HEK293 (cell line): ENCODE results near the gene HMG20A.

ENCODE experiments used
- CTCF ChIP-seq: fragments of 450-650 bp; formaldehyde crosslinking; IDR thresholded peaks from 2 replicates; pipeline ENCODE4 v1.5.1; 2016; ENCODE audit warnings: missing biosample characterization, missing genetic modification characterization
- GLIS1 ChIP-seq: fragments of 450-650 bp; formaldehyde crosslinking; IDR thresholded peaks from 2 replicates; pipeline ENCODE4 v1.5.1; 2016; ENCODE audit warnings: missing biosample characterization, missing genetic modification characterization
- GLIS2 ChIP-seq: fragments of 450-650 bp; formaldehyde crosslinking; IDR thresholded peaks from 2 replicates; pipeline ENCODE4 v1.5.1; 2016; ENCODE audit warnings: missing biosample characterization, missing genetic modification characterization
- ZNF10 ChIP-seq: fragments of 450-650 bp; formaldehyde crosslinking; IDR thresholded peaks from 2 replicates; pipeline ENCODE4 v1.5.1; 2017; ENCODE audit warnings: missing biosample characterization, missing genetic modification characterization
- ZNF2 ChIP-seq: fragments of 450-650 bp; formaldehyde crosslinking; IDR thresholded peaks from 2 replicates; pipeline ENCODE4 v1.5.1; 2016; ENCODE audit warnings: missing biosample characterization, missing genetic modification characterization
- ZNF23 ChIP-seq: fragments of 450-650 bp; formaldehyde crosslinking; IDR thresholded peaks from 2 replicates; pipeline ENCODE4 v1.5.1; 2016; ENCODE audit warnings: missing biosample characterization, missing genetic modification characterization, borderline replicate concordance
- ZNF311 ChIP-seq: fragments of 450-650 bp; formaldehyde crosslinking; IDR thresholded peaks from 2 replicates; pipeline ENCODE4 v1.5.1; 2017; ENCODE audit warnings: missing biosample characterization, missing genetic modification characterization, borderline replicate concordance
- ZNF354C ChIP-seq: fragments of 450-650 bp; formaldehyde crosslinking; IDR thresholded peaks from 2 replicates; pipeline ENCODE4 v1.5.1; 2016; ENCODE audit warnings: missing biosample characterization, missing genetic modification characterization, low read depth, borderline replicate concordance
- ZNF426 ChIP-seq: fragments of 450-650 bp; formaldehyde crosslinking; IDR thresholded peaks from 2 replicates; pipeline ENCODE4 v1.5.1; 2017; ENCODE audit warnings: missing biosample characterization, missing genetic modification characterization, mild to moderate bottlenecking, inconsistent platforms, moderate library complexity
- ZNF521 ChIP-seq: fragments of 450-650 bp; formaldehyde crosslinking; IDR thresholded peaks from 2 replicates; pipeline ENCODE4 v1.5.1; 2017; ENCODE audit warnings: missing biosample characterization, mild to moderate bottlenecking, missing genetic modification characterization
- TF ChIP-seq, protein P1 (sequence below): fragments of 450-650 bp; formaldehyde crosslinking; IDR thresholded peaks from 2 replicates; pipeline ENCODE4 v1.5.1; 2016; ENCODE audit warnings: missing biosample characterization, missing genetic modification characterization
- TF ChIP-seq, protein P2 (sequence below): fragments of 450-650 bp; formaldehyde crosslinking; IDR thresholded peaks from 2 replicates; pipeline ENCODE4 v1.5.1; 2016; ENCODE audit warnings: missing biosample characterization, missing genetic modification characterization
- TF ChIP-seq, protein P3 (sequence below): fragments of 450-650 bp; formaldehyde crosslinking; IDR thresholded peaks from 2 replicates; pipeline ENCODE4 v1.5.1; 2016; ENCODE audit warnings: missing biosample characterization, missing genetic modification characterization, borderline replicate concordance

GRCh38 chr15:77504871-77505270, 84.2 kb downstream of the HMG20A start:
- TF ChIP-seq CTCF (tag by site-specific recombination) = no peak
- TF ChIP-seq, protein P1, sequence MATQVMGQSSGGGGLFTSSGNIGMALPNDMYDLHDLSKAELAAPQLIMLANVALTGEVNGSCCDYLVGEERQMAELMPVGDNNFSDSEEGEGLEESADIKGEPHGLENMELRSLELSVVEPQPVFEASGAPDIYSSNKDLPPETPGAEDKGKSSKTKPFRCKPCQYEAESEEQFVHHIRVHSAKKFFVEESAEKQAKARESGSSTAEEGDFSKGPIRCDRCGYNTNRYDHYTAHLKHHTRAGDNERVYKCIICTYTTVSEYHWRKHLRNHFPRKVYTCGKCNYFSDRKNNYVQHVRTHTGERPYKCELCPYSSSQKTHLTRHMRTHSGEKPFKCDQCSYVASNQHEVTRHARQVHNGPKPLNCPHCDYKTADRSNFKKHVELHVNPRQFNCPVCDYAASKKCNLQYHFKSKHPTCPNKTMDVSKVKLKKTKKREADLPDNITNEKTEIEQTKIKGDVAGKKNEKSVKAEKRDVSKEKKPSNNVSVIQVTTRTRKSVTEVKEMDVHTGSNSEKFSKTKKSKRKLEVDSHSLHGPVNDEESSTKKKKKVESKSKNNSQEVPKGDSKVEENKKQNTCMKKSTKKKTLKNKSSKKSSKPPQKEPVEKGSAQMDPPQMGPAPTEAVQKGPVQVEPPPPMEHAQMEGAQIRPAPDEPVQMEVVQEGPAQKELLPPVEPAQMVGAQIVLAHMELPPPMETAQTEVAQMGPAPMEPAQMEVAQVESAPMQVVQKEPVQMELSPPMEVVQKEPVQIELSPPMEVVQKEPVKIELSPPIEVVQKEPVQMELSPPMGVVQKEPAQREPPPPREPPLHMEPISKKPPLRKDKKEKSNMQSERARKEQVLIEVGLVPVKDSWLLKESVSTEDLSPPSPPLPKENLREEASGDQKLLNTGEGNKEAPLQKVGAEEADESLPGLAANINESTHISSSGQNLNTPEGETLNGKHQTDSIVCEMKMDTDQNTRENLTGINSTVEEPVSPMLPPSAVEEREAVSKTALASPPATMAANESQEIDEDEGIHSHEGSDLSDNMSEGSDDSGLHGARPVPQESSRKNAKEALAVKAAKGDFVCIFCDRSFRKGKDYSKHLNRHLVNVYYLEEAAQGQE (tag by site-specific recombination) = no peak
- no peak for TF ChIP-seq ZNF2
- no peak for TF ChIP-seq ZNF311 (tag by site-specific recombination)
- no peak for TF ChIP-seq ZNF426 (tag by site-specific recombination)
- no peak for TF ChIP-seq GLIS1 (tag by site-specific recombination)
- TF ChIP-seq ZNF354C (tag by site-specific recombination) = no peak
- no peak for TF ChIP-seq GLIS2 (tag by site-specific recombination)
- TF ChIP-seq, protein P2, sequence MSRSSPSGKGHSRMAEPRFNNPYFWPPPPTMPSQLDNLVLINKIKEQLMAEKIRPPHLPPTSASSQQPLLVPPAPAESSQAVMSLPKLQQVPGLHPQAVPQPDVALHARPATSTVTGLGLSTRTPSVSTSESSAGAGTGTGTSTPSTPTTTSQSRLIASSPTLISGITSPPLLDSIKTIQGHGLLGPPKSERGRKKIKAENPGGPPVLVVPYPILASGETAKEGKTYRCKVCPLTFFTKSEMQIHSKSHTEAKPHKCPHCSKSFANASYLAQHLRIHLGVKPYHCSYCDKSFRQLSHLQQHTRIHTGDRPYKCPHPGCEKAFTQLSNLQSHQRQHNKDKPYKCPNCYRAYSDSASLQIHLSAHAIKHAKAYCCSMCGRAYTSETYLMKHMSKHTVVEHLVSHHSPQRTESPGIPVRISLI (tag by site-specific recombination) = no peak
- TF ChIP-seq ZNF521 (tag by site-specific recombination) = no peak
- no peak for TF ChIP-seq ZNF23 (tag by site-specific recombination)
- TF ChIP-seq, protein P3, sequence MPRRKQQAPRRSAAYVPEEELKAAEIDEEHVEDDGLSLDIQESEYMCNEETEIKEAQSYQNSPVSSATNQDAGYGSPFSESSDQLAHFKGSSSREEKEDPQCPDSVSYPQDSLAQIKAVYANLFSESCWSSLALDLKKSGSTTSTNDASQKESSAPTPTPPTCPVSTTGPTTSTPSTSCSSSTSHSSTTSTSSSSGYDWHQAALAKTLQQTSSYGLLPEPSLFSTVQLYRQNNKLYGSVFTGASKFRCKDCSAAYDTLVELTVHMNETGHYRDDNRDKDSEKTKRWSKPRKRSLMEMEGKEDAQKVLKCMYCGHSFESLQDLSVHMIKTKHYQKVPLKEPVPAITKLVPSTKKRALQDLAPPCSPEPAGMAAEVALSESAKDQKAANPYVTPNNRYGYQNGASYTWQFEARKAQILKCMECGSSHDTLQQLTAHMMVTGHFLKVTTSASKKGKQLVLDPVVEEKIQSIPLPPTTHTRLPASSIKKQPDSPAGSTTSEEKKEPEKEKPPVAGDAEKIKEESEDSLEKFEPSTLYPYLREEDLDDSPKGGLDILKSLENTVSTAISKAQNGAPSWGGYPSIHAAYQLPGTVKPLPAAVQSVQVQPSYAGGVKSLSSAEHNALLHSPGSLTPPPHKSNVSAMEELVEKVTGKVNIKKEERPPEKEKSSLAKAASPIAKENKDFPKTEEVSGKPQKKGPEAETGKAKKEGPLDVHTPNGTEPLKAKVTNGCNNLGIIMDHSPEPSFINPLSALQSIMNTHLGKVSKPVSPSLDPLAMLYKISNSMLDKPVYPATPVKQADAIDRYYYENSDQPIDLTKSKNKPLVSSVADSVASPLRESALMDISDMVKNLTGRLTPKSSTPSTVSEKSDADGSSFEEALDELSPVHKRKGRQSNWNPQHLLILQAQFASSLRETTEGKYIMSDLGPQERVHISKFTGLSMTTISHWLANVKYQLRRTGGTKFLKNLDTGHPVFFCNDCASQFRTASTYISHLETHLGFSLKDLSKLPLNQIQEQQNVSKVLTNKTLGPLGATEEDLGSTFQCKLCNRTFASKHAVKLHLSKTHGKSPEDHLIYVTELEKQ = no peak
- TF ChIP-seq ZNF10 (tag by site-specific recombination) = no peak
